Keratinocyte (primary cell): ENCODE results near the gene CRABP2. TPM values are rescaled to one million over a fixed set of nuclear protein-coding genes. Genes with fewer than 3 reads are reported as not detected.

Source experiments
- DNase-seq: peaks from one replicate; pipeline ENCODE4 v3.0.0-alpha.2; 2011; ENCODE audit warnings: low read depth, missing footprints, low spot score
- FAIRE-seq: peaks from 2 replicates; lab custom pipeline; 2011; peaks lifted over from hg19 to GRCh38; lab: Jason Lieb, UNC
- H2AFZ ChIP-seq: 2 replicates; pipeline ENCODE4 v1.6.0; 2012; ENCODE audit warnings: low read length, control low read depth, inconsistent platforms; ENCODE audit not compliant: control insufficient read depth
- H3K27ac ChIP-seq: 2 replicates; pipeline ENCODE4 v1.5.1; 2011; ENCODE audit warnings: low read length; ENCODE audit not compliant: control insufficient read depth, insufficient read depth
- H3K27me3 ChIP-seq: 3 replicates; pipeline ENCODE4 v1.6.0; 2011; ENCODE audit warnings: low read length; ENCODE audit not compliant: control insufficient read depth, insufficient read depth; ENCODE audit errors: extremely low read depth
- H3K36me3 ChIP-seq, 2 experiments: 2 replicates in 1 of 2; 3 replicates in 1 of 2; pipeline ENCODE4 v1.5.1; 2011; ENCODE audit warnings: low read length in 2 of 2, mild to moderate bottlenecking in 1 of 2; ENCODE audit not compliant: control insufficient read depth in 2 of 2, insufficient read depth in 2 of 2; ENCODE audit errors: extremely low read depth in 1 of 2
- H3K4me1 ChIP-seq: 3 replicates; pipeline ENCODE4 v1.5.1; 2011; ENCODE audit warnings: low read length; ENCODE audit not compliant: control insufficient read depth, insufficient read depth; ENCODE audit errors: extremely low read depth
- H3K4me2 ChIP-seq: 3 replicates; pipeline ENCODE4 v1.6.0; 2011; ENCODE audit warnings: low read depth, low read length; ENCODE audit not compliant: control insufficient read depth, insufficient read depth; ENCODE audit errors: extremely low read depth
- H3K4me3 ChIP-seq, 3 experiments: fragments of 200-600 bp in 1 of 3; sonication (generic) in 1 of 3; 2 replicates in 2 of 3; 3 replicates in 1 of 3; pipeline ENCODE4 v1.5.1; 2011 to 2016; ENCODE audit warnings: low read length in 3 of 3, mild to moderate bottlenecking in 3 of 3, control low read depth in 2 of 3, inconsistent platforms in 1 of 3, low read depth in 1 of 3, mixed read lengths in 1 of 3, mixed run types in 1 of 3, moderate library complexity in 1 of 3; ENCODE audit not compliant: control insufficient read depth in 2 of 3, insufficient read depth in 2 of 3; ENCODE audit errors: extremely low read depth in 1 of 3
- H3K79me2 ChIP-seq: 2 replicates; pipeline ENCODE4 v1.6.0; 2012; ENCODE audit warnings: low read length; ENCODE audit not compliant: control insufficient read depth, insufficient read depth
- H3K9ac ChIP-seq: 3 replicates; pipeline ENCODE4 v1.6.0; 2011; ENCODE audit warnings: low read length; ENCODE audit not compliant: control insufficient read depth, insufficient read depth; ENCODE audit errors: extremely low read depth
- H3K9me1 ChIP-seq: 3 replicates; pipeline ENCODE4 v1.6.0; 2011; ENCODE audit warnings: low read length; ENCODE audit not compliant: control insufficient read depth, insufficient read depth; ENCODE audit errors: extremely low read depth
- H3K9me3 ChIP-seq: 2 replicates; pipeline ENCODE4 v1.5.1; 2012; ENCODE audit warnings: low read depth, low read length; ENCODE audit not compliant: control insufficient read depth
- H4K20me1 ChIP-seq: 3 replicates; pipeline ENCODE4 v1.6.0; 2011; ENCODE audit warnings: low read length; ENCODE audit not compliant: control insufficient read depth, insufficient read depth; ENCODE audit errors: extremely low read depth
- CTCF ChIP-seq, 3 experiments: IDR thresholded peaks in 1 of 3; conservative IDR thresholded peaks in 1 of 3; optimal IDR thresholded peaks in 1 of 3; 2 replicates in 2 of 3; 3 replicates in 1 of 3; pipeline versions ENCODE3 to v1.5.1; 2011; ENCODE audit warnings: low read length in 3 of 3, mild to moderate bottlenecking in 3 of 3, moderate library complexity in 2 of 3, control low read depth in 1 of 3, inconsistent platforms in 1 of 3; ENCODE audit not compliant: insufficient read depth in 2 of 3; ENCODE audit errors: extremely low read depth in 1 of 3
- EZH2 ChIP-seq: IDR thresholded peaks from one replicate; pipeline ENCODE4 v1.6.1; 2012; ENCODE audit warnings: inconsistent platforms, mild to moderate bottlenecking, low read length, moderate library complexity
- dilution Hi-C: fragments of 300-500 bp; cut with MboI; formaldehyde crosslinking; loops from one replicate; pipeline ENCODE4 v1.7.0; 2020; ENCODE audit warnings: low sequenced_read_pairs; ENCODE audit not compliant: extremely low pct_ligation_motif_present
- polyA plus RNA-seq, 5 experiments: library from polyadenylated mRNA; depleted of rRNA in 3 of 5; stranded (reverse) in 3 of 5; stranded (forward) in 1 of 5; unstranded in 1 of 5; fragments of >200 nt; gene quantifications; 1 replicate in 1 of 5; 2 replicates in 3 of 5; 3 replicates in 1 of 5; pipeline versions ENCODE4 v1.2.1 to v1.2.3, GENCODE V29; 2011 to 2012; ENCODE audit warnings: missing spikeins in 2 of 5, low read depth in 1 of 5, low replicate concordance in 1 of 5

The CRABP2 gene
- polyA plus RNA-seq, 1 donor (not counting 4 experiments of a cell fraction or from before 2014, with no cell fraction given) = 8.4 TPM

- Histone ChIP-seq H3K4me1 (peaks cover 13% of the 10 kb centered on the region), H3K9ac (no peak overlapping the region), H3K36me3 (peaks cover 0 to 4% of the 10 kb centered on the region in 2 experiments), H3K4me2 (no peak overlapping the region), H2AFZ (no peak overlapping the region), H3K9me1 (no peaks in the 10 kb centered on the region), H3K9me3 (no peaks in the 10 kb centered on the region), H3K79me2 (no peaks in the 10 kb centered on the region), H4K20me1 (no peaks in the 10 kb centered on the region), H3K4me3 (no peak overlapping the region), H3K27ac (no peak overlapping the region), H3K27me3 (no peaks in the 10 kb centered on the region)
- DNase-seq (no peak), FAIRE-seq (no peak)
- TF ChIP-seq EZH2 = no peak
- dilution Hi-C loops = no loop called here
Observed at GRCh38 chr1:156714830-156715229, 9.4 kb upstream of the CRABP2 start.

GRCh38 chr1:156712626-156713025 lies 7.2 kb upstream of the CRABP2 start:
- Histone ChIP-seq H3K9me3 (no peaks in the 10 kb centered on the region), H3K9ac (no peak overlapping the region), H3K4me2 (no peak overlapping the region), H2AFZ (no peak overlapping the region), H4K20me1 (no peaks in the 10 kb centered on the region), H3K9me1 (no peaks in the 10 kb centered on the region), H3K27me3 (peaks cover under 1% of the 10 kb centered on the region), H3K4me1 (peaks cover 20% of the 10 kb centered on the region), H3K4me3 (no peak overlapping the region), H3K36me3 (no peaks in the 10 kb centered on the region), H3K27ac (no peak overlapping the region), H3K79me2 (no peaks in the 10 kb centered on the region)
- TF ChIP-seq CTCF (optimal IDR thresholded peaks at IDR 0.05 in 1 of 3, IDR thresholded peaks at IDR 0.05 in 1 of 3, conservative IDR thresholded peaks at IDR 0.05 in 1 of 3; ENCODE audit: extremely low read depth in 1 of 3, insufficient read depth in 2 of 3, low read length in 3 of 3) (no peak), EZH2 (no peak)
- FAIRE-seq (no peak), DNase-seq (no peak)
- dilution Hi-C loops = no loop called here
